HCT116 (cell line): Measurements from ENCODE around the gene ODF4. TPM values are rescaled to one million over a fixed set of nuclear protein-coding genes. Genes with fewer than 3 reads are reported as not detected.

ENCODE experiments used
- ATAC-seq: fragments of 200-7000 bp; cut with Tn5 transposase; 2 replicates; pipeline ENCODE4 v1.9.1; 2020; ENCODE audit warnings: mild to moderate bottlenecking, moderate library complexity
- BruUV-seq: library from RNA; stranded (reverse); fragments of 400-500 nt; replicated peaks from 2 replicates; lab custom pipeline; 2021; lab: Mats Ljungman, UMichigan
- CTCF ChIA-PET: fragments of 300-600 bp; sonication (Branson Sonifier 250); formaldehyde crosslinking; loops from one replicate; lab custom pipeline; 2021; ENCODE audit warnings: antibody characterized with exemption; lab: Charles Lee
- POLR2A ChIA-PET: fragments of 300-600, 350-600 bp; sonication (Branson Sonifier 250); formaldehyde crosslinking; loops from one replicate; lab custom pipeline; 2021; ENCODE audit warnings: antibody characterized with exemption; lab: Charles Lee
- RAD21 ChIA-PET, 2 experiments: fragments of 300-600 bp; sonication (Branson Sonifier 250); formaldehyde crosslinking; loops; one replicate each; lab custom pipeline; 2023; ENCODE audit warnings: low total read pairs in 2 of 2; ENCODE audit not compliant: uncharacterized antibody in 2 of 2, unreplicated experiment in 2 of 2, low non-redundant PET in 1 of 2; lab: Charles Lee
- DNase-seq: peaks from one replicate; pipeline ENCODE4 v3.0.0-alpha.2; 2010; ENCODE audit warnings: low read depth, low spot score
- H2AFZ ChIP-seq: fragments of 200-600 bp; shearing (Covaris generic), sonication (generic); 2 replicates; pipeline ENCODE4 v1.6.1; 2017; ENCODE audit warnings: low read depth, mixed run types, mixed read lengths, antibody characterized with exemption, low read length; ENCODE audit not compliant: poor library complexity, severe bottlenecking
- H3K27ac ChIP-seq: 2 replicates; pipeline ENCODE4 v1.5.1; 2012; ENCODE audit warnings: low read depth, low read length
- H3K27me3 ChIP-seq: fragments of 200-600 bp; sonication (generic); 2 replicates; pipeline ENCODE4 v1.6.1; 2016; ENCODE audit warnings: mixed run types, low read length, mixed read lengths; ENCODE audit not compliant: insufficient read depth
- H3K36me3 ChIP-seq, 2 experiments: fragments of 200-500 bp in 1 of 2; fragments of 200-600 bp in 1 of 2; sonication (Bioruptor generic) in 1 of 2; sonication (generic) in 1 of 2; 2 replicates each; pipeline versions ENCODE4 v1.5.1 to v1.6.1; 2014 to 2016; ENCODE audit warnings: low read length in 2 of 2, inconsistent platforms in 1 of 2, mixed read lengths in 1 of 2, mixed run types in 1 of 2; ENCODE audit not compliant: insufficient read depth in 2 of 2, control insufficient read depth in 1 of 2
- H3K4me1 ChIP-seq, 2 experiments: fragments of 200-600 bp in 1 of 2; sonication (generic) in 1 of 2; 2 replicates each; pipeline versions ENCODE4 v1.5.1 to v1.6.1; 2012 to 2017; ENCODE audit warnings: low read length in 2 of 2, inconsistent platforms in 1 of 2, mild to moderate bottlenecking in 1 of 2, mixed read lengths in 1 of 2, mixed run types in 1 of 2, moderate library complexity in 1 of 2; ENCODE audit not compliant: insufficient read depth in 2 of 2, control insufficient read depth in 1 of 2
- H3K4me2 ChIP-seq: fragments of 200-600 bp; sonication (generic); 2 replicates; pipeline ENCODE4 v1.6.1; 2017; ENCODE audit warnings: mixed run types, low read length, mixed read lengths
- H3K4me3 ChIP-seq, 2 experiments: fragments of 200-600 bp in 1 of 2; sonication (generic) in 1 of 2; replicated peaks in 1 of 2; 2 replicates each; pipeline ENCODE4 v1.5.1; 2011 to 2016; ENCODE audit warnings: low read length in 2 of 2, control low read depth in 1 of 2, low read depth in 1 of 2, mild to moderate bottlenecking in 1 of 2, mixed read lengths in 1 of 2, mixed run types in 1 of 2
- H3K79me2 ChIP-seq: fragments of 200-600 bp; sonication (generic); 2 replicates; pipeline ENCODE4 v1.6.1; 2017; ENCODE audit warnings: mild to moderate bottlenecking, mixed run types, low read length, moderate library complexity, mixed read lengths; ENCODE audit not compliant: insufficient read depth
- H3K9ac ChIP-seq: fragments of 200-600 bp; sonication (generic); 2 replicates; pipeline ENCODE4 v1.6.1; 2016; ENCODE audit warnings: low read length, mixed read lengths
- H3K9me2 ChIP-seq: fragments of 200-600 bp; sonication (generic), shearing (Covaris generic); 2 replicates; pipeline ENCODE4 v1.6.1; 2017; ENCODE audit warnings: mixed run types, mild to moderate bottlenecking, moderate library complexity; ENCODE audit not compliant: insufficient read depth
- H3K9me3 ChIP-seq, 2 experiments: fragments of 200-500 bp in 1 of 2; fragments of 200-600 bp in 1 of 2; sonication (Bioruptor generic) in 1 of 2; sonication (generic) in 1 of 2; 2 replicates each; pipeline ENCODE4 v1.6.1; 2014 to 2017; ENCODE audit warnings: low read length in 2 of 2, mixed read lengths in 2 of 2, inconsistent platforms in 1 of 2, low read depth in 1 of 2, mild to moderate bottlenecking in 1 of 2, mixed run types in 1 of 2, moderate library complexity in 1 of 2; ENCODE audit not compliant: control insufficient read depth in 1 of 2, insufficient read depth in 1 of 2
- H4K20me1 ChIP-seq: fragments of 200-600 bp; sonication (generic), shearing (Covaris generic); 2 replicates; pipeline ENCODE4 v1.6.1; 2017; ENCODE audit warnings: mixed run types, mild to moderate bottlenecking, moderate library complexity; ENCODE audit not compliant: insufficient read depth
- CEBPB ChIP-seq: IDR thresholded peaks from 2 replicates; pipeline ENCODE4 v1.6.1; 2012; ENCODE audit warnings: low read depth
- ELF1 ChIP-seq: IDR thresholded peaks from 2 replicates; pipeline ENCODE4 v1.6.1; 2012; ENCODE audit warnings: low read depth, borderline replicate concordance
- EZH2phosphoT487 ChIP-seq: fragments of 200-600 bp; IDR thresholded peaks from 2 replicates; pipeline ENCODE4 v1.6.1; 2018; ENCODE audit warnings: antibody characterized with exemption, borderline replicate concordance
- FOSL1 ChIP-seq: IDR thresholded peaks from 2 replicates; pipeline ENCODE4 v1.6.1; 2012; ENCODE audit warnings: low read depth
- JUND ChIP-seq: IDR thresholded peaks from 2 replicates; pipeline ENCODE4 v1.6.1; 2012
- POLR2AphosphoS5 ChIP-seq: IDR thresholded peaks from 2 replicates; pipeline ENCODE4 v1.6.1; 2011; ENCODE audit warnings: mild to moderate bottlenecking, low read depth, low read length, moderate library complexity
- SIN3A ChIP-seq: IDR thresholded peaks from 2 replicates; pipeline ENCODE4 v1.6.1; 2012; ENCODE audit warnings: low read depth
- ZFX ChIP-seq: fragments of 450-650 bp; IDR thresholded peaks from 2 replicates; pipeline ENCODE4 v1.6.1; 2017
- ZNF274 ChIP-seq: fragments of 200-500 bp; sonication (Bioruptor generic); IDR thresholded peaks from 2 replicates; pipeline ENCODE4 v1.6.1; 2014; ENCODE audit warnings: mild to moderate bottlenecking, low read depth, low read length, inconsistent platforms
- intact Hi-C: fragments of 100-400 bp; cut with micrococcal nuclease; formaldehyde crosslinking; loops from 2 replicates; pipeline ENCODE4 v1.10.0; 2022
- total RNA-seq: library from RNA; stranded (reverse); gene quantifications from one replicate; pipeline ENCODE4 v1.2.1, GENCODE V29; 2021; ENCODE audit not compliant: unreplicated experiment
- TF ChIP-seq, protein P1 (sequence below): IDR thresholded peaks from 2 replicates; pipeline ENCODE4 v1.6.1; 2011; ENCODE audit warnings: mild to moderate bottlenecking, low read length, moderate library complexity; ENCODE audit not compliant: insufficient replicate concordance; ENCODE audit errors: extremely low read depth

ODF4 gene
- total RNA-seq, 1 experiment from 2014 or later = not detected

DNA sequence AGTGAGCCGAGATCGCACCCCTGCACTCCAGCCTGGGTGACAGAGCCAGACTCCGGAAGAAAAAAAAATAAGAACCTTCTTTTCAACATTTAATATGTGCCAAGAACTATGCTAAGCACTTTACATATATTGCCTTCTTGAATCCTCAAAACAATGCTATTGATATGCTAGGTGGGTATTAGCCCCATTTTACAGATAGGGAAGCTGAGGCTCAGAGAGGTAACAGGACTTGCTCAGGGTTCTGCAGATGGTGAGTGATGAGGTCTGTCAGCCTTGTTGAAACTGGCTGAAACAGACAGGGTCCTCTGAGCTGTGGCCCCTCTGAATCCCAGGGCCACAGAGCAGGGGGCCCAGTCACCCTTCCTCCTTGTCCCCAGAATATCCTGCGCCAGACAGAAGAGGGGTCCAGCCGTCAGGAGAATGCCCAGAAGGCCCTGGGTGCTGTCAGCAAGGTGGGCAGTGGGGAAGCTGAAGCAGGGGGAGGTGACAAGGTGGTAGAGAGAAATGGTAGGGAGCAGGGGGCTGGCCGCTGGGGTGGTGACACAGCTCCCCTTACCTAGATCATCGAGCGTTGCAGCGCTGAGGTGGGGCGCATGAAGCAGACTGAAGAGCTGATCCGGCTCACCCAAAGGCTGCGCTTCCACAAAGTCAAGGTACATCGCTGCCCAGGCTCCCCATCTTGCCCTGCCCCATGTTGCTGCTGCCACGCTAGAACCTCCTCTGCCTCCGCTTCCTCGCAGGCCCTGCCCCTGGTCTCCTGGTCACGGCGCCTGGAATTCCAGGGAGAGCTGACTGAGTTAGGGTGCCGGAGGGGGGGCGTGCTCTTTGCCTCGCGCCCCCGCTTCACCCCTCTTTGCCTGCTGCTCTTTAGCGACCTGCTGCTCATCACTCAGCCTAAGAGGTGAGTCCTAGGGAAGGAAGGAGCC is 21.4 kb upstream of the ODF4 start:
- POLR2A ChIA-PET = no interaction called here

More for the DNA sequence above, 21.4 kb upstream of the ODF4 start:
- Histone ChIP-seq H3K79me2 (no peaks in the 10 kb centered on the region), H3K27ac (no peak overlapping the region), H4K20me1 (no peaks in the 10 kb centered on the region), H3K36me3 (no peaks in the 10 kb centered on the region), H3K4me3 (no peak overlapping the region), H2AFZ (no peak overlapping the region), H3K9ac (no peak overlapping the region), H3K9me3 (no peaks in the 10 kb centered on the region), H3K9me2 (no peaks in the 10 kb centered on the region), H3K4me2 (no peak overlapping the region), H3K4me1 (no peaks in the 10 kb centered on the region), H3K27me3 (no peaks in the 10 kb centered on the region)
- DNase-seq = no peak
- ChIA-PET CTCF (no interaction called here), RAD21 (no interaction called here)
- TF ChIP-seq SIN3A = no peak
- TF ChIP-seq, protein P1, sequence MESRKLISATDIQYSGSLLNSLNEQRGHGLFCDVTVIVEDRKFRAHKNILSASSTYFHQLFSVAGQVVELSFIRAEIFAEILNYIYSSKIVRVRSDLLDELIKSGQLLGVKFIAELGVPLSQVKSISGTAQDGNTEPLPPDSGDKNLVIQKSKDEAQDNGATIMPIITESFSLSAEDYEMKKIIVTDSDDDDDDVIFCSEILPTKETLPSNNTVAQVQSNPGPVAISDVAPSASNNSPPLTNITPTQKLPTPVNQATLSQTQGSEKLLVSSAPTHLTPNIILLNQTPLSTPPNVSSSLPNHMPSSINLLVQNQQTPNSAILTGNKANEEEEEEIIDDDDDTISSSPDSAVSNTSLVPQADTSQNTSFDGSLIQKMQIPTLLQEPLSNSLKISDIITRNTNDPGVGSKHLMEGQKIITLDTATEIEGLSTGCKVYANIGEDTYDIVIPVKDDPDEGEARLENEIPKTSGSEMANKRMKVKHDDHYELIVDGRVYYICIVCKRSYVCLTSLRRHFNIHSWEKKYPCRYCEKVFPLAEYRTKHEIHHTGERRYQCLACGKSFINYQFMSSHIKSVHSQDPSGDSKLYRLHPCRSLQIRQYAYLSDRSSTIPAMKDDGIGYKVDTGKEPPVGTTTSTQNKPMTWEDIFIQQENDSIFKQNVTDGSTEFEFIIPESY = no peak
- no peak for TF ChIP-seq ZFX
- no peak for TF ChIP-seq FOSL1
- TF ChIP-seq CEBPB = no peak
- TF ChIP-seq ELF1 = no peak
- TF ChIP-seq POLR2AphosphoS5 = no peak
- TF ChIP-seq ZNF274 = no peak
- TF ChIP-seq JUND = no peak
- TF ChIP-seq EZH2phosphoT487 = no peak
- ATAC-seq = no peak
- intact Hi-C loops = no loop called here
- BruUV-seq = no TSS peak
